Measurements from ENCODE around the gene SAMM50. TPM values are rescaled to one million over a fixed set of nuclear protein-coding genes. Genes with fewer than 3 reads are reported as not detected.
A peak's percentile ranks its signal among the peaks of the same experiment; 100 is the strongest.

SAMM50 gene
- polyA plus RNA-seq, 3 donors = 17.0 to 70.0 (median 62.5) TPM

DNA sequence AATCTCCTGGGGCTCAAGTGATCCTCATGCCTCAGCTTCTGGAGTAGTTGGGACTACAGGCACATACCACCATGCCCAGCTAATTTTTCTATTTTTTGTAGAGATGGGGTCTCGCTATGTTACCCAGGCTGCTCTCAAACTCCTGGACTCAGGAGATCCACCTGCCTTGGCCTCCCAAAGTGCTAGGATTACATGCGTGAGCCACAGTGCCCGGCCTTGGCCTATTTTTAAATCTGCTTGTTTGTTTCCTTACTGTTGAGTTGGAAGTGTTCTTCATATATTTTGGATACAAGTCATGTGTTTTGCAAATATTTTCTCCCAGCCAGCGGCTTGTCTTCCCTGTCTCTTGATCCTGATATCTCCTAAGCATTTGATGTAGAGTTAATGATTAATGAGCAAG lies 73.8 kb downstream of the SAMM50 start:
- no peak for DNase-seq
- Histone ChIP-seq H3K4me2 (replicated peaks; ENCODE audit: extremely low read depth, low read length, poor library complexity, severe bottlenecking) (no peak overlapping the region), H3K79me2 (ENCODE audit: insufficient read depth, low read length) (peaks cover 77% of the 10 kb centered on the region), H3K27ac (ENCODE audit: low read depth in 1 of 2, low read length in 2 of 2) (no peak overlapping the region), H3K27me3 (ENCODE audit: control insufficient read depth in 2 of 2, insufficient read depth in 2 of 2, low read length in 2 of 2) (no peaks in the 10 kb centered on the region), H3K9ac (ENCODE audit: insufficient read depth, low read length, poor library complexity, severe bottlenecking) (no peak overlapping the region), H2AFZ (ENCODE audit: insufficient read depth, low read depth, low read length, poor library complexity, severe bottlenecking) (no peak overlapping the region), H3K36me3 (replicated peaks in 1 of 2; ENCODE audit: control insufficient read depth in 1 of 2, insufficient read depth in 2 of 2, low read length in 2 of 2) (no peaks in the 10 kb centered on the region), H3K4me3 (replicated peaks in 1 of 3; ENCODE audit: low read depth in 2 of 3, low read length in 3 of 3) (no peak overlapping the region), H3K9me3 (replicated peaks in 1 of 2; ENCODE audit: control insufficient read depth in 1 of 2, insufficient read depth in 1 of 2, low read length in 2 of 2) (no peaks in the 10 kb centered on the region), H4K20me1 (ENCODE audit: insufficient read depth, low read length) (no peaks in the 10 kb centered on the region), H3K4me1 (ENCODE audit: control insufficient read depth in 1 of 2, insufficient read depth in 2 of 2, low read length in 2 of 2) (peaks cover 43 to 48% of the 10 kb centered on the region in 2 donors)
- Mint-ChIP-seq H3K4me1 (peaks cover 43% of the 10 kb centered on the region), H3K27me3 (ENCODE audit: low read depth in 3 of 3) (peaks cover 0 to 4% (median 0%) of the 10 kb centered on the region in 3 donors), H3K36me3 (peaks cover 21 to 23% of the 10 kb centered on the region in 2 donors), H3K9me3 (peaks cover 0 to 2% (median 0%) of the 10 kb centered on the region in 7 donors), H3K27ac (peak overlapping the region in 4 of 7 donors; percentile 10 to 100 (median 48)), H3K4me3 (no peak overlapping the region)
- intact Hi-C loops (cut with micrococcal nuclease) = no loop called here
- 100% methylated on average over 1 of the region's 4 CpGs for WGBS (ENCODE audit: insufficient coverage)
- TF ChIP-seq CTCF (IDR thresholded peaks at IDR 0.05) = no peak

DNA sequence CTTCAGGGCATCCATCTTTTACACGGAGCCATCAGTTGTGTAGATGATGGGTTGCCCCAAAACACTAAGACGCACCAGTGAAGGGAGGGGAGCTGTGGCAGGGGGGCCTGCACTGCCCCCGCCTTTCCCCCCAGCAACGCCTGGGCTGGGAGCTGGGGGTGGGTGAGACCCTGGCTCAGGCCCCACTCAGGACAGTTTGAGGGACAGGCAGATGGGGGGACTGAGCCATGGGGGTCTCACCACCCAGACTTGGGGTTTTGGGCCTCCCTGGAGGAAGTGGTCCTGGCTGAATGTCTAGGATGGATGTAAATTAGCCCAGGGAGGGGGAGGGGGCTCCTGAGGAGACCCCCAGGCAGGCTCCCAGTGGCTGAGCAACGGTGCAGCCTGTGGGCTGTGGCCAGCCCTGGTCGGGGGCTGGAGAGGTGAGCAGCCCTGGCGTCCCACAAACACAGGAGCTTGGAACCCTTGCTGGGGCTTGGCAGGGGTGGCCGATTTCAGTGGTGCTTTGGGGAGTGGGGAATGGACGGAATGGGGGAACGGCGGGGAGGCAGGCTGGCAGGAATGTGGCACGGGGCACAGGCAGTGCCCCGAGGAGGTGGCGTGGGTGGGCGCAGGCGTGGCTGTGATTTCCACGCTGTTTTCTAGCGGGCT lies 74.9 kb downstream of the SAMM50 start:
- Histone ChIP-seq H3K79me2 (ENCODE audit: insufficient read depth, low read length) (peaks cover 80% of the 10 kb centered on the region), H3K36me3 (replicated peaks in 1 of 2; ENCODE audit: control insufficient read depth in 1 of 2, insufficient read depth in 2 of 2, low read length in 2 of 2) (no peaks in the 10 kb centered on the region), H4K20me1 (ENCODE audit: insufficient read depth, low read length) (no peaks in the 10 kb centered on the region), H3K4me2 (replicated peaks; ENCODE audit: extremely low read depth, low read length, poor library complexity, severe bottlenecking) (no peak overlapping the region), H3K27ac (ENCODE audit: low read depth in 1 of 2, low read length in 2 of 2) (peak overlapping the region in 1 of 2 donors; percentile 63), H3K9me3 (replicated peaks in 1 of 2; ENCODE audit: control insufficient read depth in 1 of 2, insufficient read depth in 1 of 2, low read length in 2 of 2) (no peaks in the 10 kb centered on the region), H2AFZ (ENCODE audit: insufficient read depth, low read depth, low read length, poor library complexity, severe bottlenecking) (no peak overlapping the region), H3K4me1 (ENCODE audit: control insufficient read depth in 1 of 2, insufficient read depth in 2 of 2, low read length in 2 of 2) (peaks cover 37 to 40% of the 10 kb centered on the region in 2 donors), H3K9ac (ENCODE audit: insufficient read depth, low read length, poor library complexity, severe bottlenecking) (no peak overlapping the region), H3K4me3 (replicated peaks in 1 of 3; ENCODE audit: low read depth in 2 of 3, low read length in 3 of 3) (no peak overlapping the region), H3K27me3 (ENCODE audit: control insufficient read depth in 2 of 2, insufficient read depth in 2 of 2, low read length in 2 of 2) (no peaks in the 10 kb centered on the region)
- Mint-ChIP-seq H3K27ac (peak overlapping the region; percentile 81 to 100 (median 92)), H3K4me3 (no peak overlapping the region), H3K9me3 (peaks cover 0 to 2% (median 0%) of the 10 kb centered on the region in 7 donors), H3K36me3 (peaks cover 21 to 23% of the 10 kb centered on the region in 2 donors), H3K4me1 (peaks cover 39% of the 10 kb centered on the region), H3K27me3 (ENCODE audit: low read depth in 3 of 3) (peaks cover 0 to 4% (median 0%) of the 10 kb centered on the region in 3 donors)
- no peak for DNase-seq
- intact Hi-C loops (cut with micrococcal nuclease) = no loop called here
- WGBS (ENCODE audit: insufficient coverage) = 95% methylated on average over 13 of the region's 18 CpGs
- no peak for TF ChIP-seq CTCF (IDR thresholded peaks at IDR 0.05)
